HepG2 (cell line): ENCODE results near the gene PMS2. TPM values are rescaled to one million over a fixed set of nuclear protein-coding genes. Genes with fewer than 3 reads are reported as not detected.
"Not testable (repeated sequence)": the region's sequence is repeated elsewhere in the genome, so short reads cannot be mapped to it uniquely, and the experiment has no call there.

Experiments
- ATAC-seq: fragments of 200-7000 bp; cut with Tn5 transposase; 3 replicates; pipeline ENCODE4 v1.9.1; 2020; ENCODE audit warnings: mild to moderate bottlenecking, moderate library complexity
- BruUV-seq: library from RNA; stranded (reverse); fragments of 400-500 nt; replicated peaks from 2 replicates; lab custom pipeline; 2021; lab: Mats Ljungman, UMichigan
- CTCF ChIA-PET: fragments of 300-600 bp; formaldehyde crosslinking; extraction: SDS; loops from one replicate; lab custom pipeline; 2021; ENCODE audit warnings: low total read pairs, inconsistent platforms, low intra/inter-chr PET ratio; lab: Yijun Ruan, JAX
- POLR2A ChIA-PET: fragments of 350-600 bp; sonication (Branson Sonifier 250); formaldehyde crosslinking; loops from one replicate; lab custom pipeline; 2020; ENCODE audit warnings: antibody characterized with exemption, inconsistent platforms; lab: Yijun Ruan, JAX
- DNase-seq: peaks from one replicate; pipeline ENCODE4 v3.0.0-alpha.2; 2015; ENCODE audit warnings: low spot score
- FAIRE-seq: peaks from 3 replicates; lab custom pipeline; 2011; peaks lifted over from hg19 to GRCh38; lab: Jason Lieb, UNC
- H2AFZ ChIP-seq: one replicate; pipeline ENCODE4 v1.6.1; 2011; ENCODE audit warnings: low read length, inconsistent platforms
- H3K27ac ChIP-seq: fragments of 300-600 bp; 3 replicates; pipeline ENCODE4 v1.8.0; 2011; ENCODE audit warnings: mixed run types, mild to moderate bottlenecking, mixed read lengths, low read length, inconsistent platforms; ENCODE audit not compliant: insufficient read depth; ENCODE audit errors: extremely low read length
- H3K27me3 ChIP-seq, 2 experiments: fragments of 200-600 bp in 1 of 2; 2 replicates in 1 of 2; 3 replicates in 1 of 2; pipeline versions ENCODE4 v1.6.0 to v1.8.0; 2011; ENCODE audit warnings: low read length in 2 of 2, mild to moderate bottlenecking in 2 of 2, moderate library complexity in 2 of 2, inconsistent platforms in 1 of 2; ENCODE audit not compliant: insufficient read depth in 2 of 2, control insufficient read depth in 1 of 2
- H3K36me3 ChIP-seq, 2 experiments: fragments of 200-600 bp in 1 of 2; replicated peaks in 1 of 2; 2 replicates in 1 of 2; 3 replicates in 1 of 2; pipeline versions ENCODE4 v1.5.1 to v1.8.0; 2011; ENCODE audit warnings: low read length in 2 of 2, inconsistent platforms in 1 of 2; ENCODE audit not compliant: insufficient read depth in 2 of 2, control insufficient read depth in 1 of 2
- H3K4me1 ChIP-seq: 2 replicates; pipeline ENCODE4 v1.5.1; 2012; ENCODE audit warnings: low read length, inconsistent platforms; ENCODE audit not compliant: insufficient read depth
- H3K4me2 ChIP-seq: 2 replicates; pipeline ENCODE4 v1.6.0; 2011; ENCODE audit warnings: low read depth, low read length, inconsistent platforms
- H3K4me3 ChIP-seq, 3 experiments: fragments of 200-600 bp in 1 of 3; sonication (generic), shearing (Covaris generic) in 1 of 3; replicated peaks in 1 of 3; 2 replicates each; pipeline ENCODE4 v1.5.1; 2011 to 2016; ENCODE audit warnings: low read length in 3 of 3, inconsistent platforms in 2 of 3, low read depth in 2 of 3, mild to moderate bottlenecking in 2 of 3, control low read depth in 1 of 3, mixed read lengths in 1 of 3; ENCODE audit not compliant: insufficient read depth in 1 of 3
- H3K79me2 ChIP-seq: one replicate; pipeline ENCODE4 v1.6.1; 2011; ENCODE audit warnings: low read length, inconsistent platforms; ENCODE audit not compliant: insufficient read depth
- H3K9ac ChIP-seq: 2 replicates; pipeline ENCODE4 v1.6.0; 2011; ENCODE audit warnings: mild to moderate bottlenecking, low read depth, low read length, inconsistent platforms; ENCODE audit not compliant: insufficient read depth
- H3K9me3 ChIP-seq: 2 replicates; pipeline ENCODE4 v1.5.1; 2012; ENCODE audit warnings: mild to moderate bottlenecking, low read length
- H4K20me1 ChIP-seq: 2 replicates; pipeline ENCODE4 v1.6.0; 2011; ENCODE audit warnings: inconsistent platforms, mild to moderate bottlenecking, low read length, moderate library complexity; ENCODE audit not compliant: insufficient read depth
- MTERF4 ChIP-seq: sonication (generic); formaldehyde crosslinking; IDR thresholded peaks from 2 replicates; pipeline ENCODE4 v1.8.0; 2023; ENCODE audit warnings: mild to moderate bottlenecking, missing genetic modification reagents
- PAXIP1 ChIP-seq: sonication (generic); formaldehyde crosslinking; conservative IDR thresholded peaks from 2 replicates; pipeline ENCODE4 v1.4.0; 2020; ENCODE audit warnings: mild to moderate bottlenecking, missing genetic modification reagents, moderate library complexity
- POLR2G ChIP-seq: fragments of 200-400 bp; formaldehyde crosslinking; IDR thresholded peaks from 2 replicates; pipeline ENCODE4 v1.6.1; 2018; ENCODE audit warnings: mild to moderate bottlenecking, low read depth, low read length, moderate library complexity
- TBL1XR1 ChIP-seq: fragments of 150-350 bp; IDR thresholded peaks from 2 replicates; pipeline ENCODE4 v1.6.1; 2014; ENCODE audit warnings: borderline replicate concordance, low read length; ENCODE audit not compliant: partially characterized antibody
- ZBTB21 ChIP-seq: sonication (generic); formaldehyde crosslinking; IDR thresholded peaks from 2 replicates; pipeline ENCODE4 v1.4.0; 2020; ENCODE audit warnings: missing genetic modification reagents
- ZNF362 ChIP-seq: sonication (generic); formaldehyde crosslinking; IDR thresholded peaks from 2 replicates; pipeline ENCODE4 v1.4.0; 2020; ENCODE audit warnings: missing genetic modification reagents, mild to moderate bottlenecking, borderline replicate concordance
- ZNF609 ChIP-seq: sonication (generic); formaldehyde crosslinking; IDR thresholded peaks from 2 replicates; pipeline ENCODE4 v1.4.0; 2020; ENCODE audit warnings: mild to moderate bottlenecking, missing genetic modification reagents, borderline replicate concordance
- ZSCAN12 ChIP-seq: sonication (generic); formaldehyde crosslinking; IDR thresholded peaks from 2 replicates; pipeline ENCODE4 v1.9.0; 2021; ENCODE audit warnings: mild to moderate bottlenecking, missing genetic modification reagents
- WGBS: methylation state at CpG from one replicate; pipeline ENCODE4 v1.1.6; 2017; ENCODE audit warnings: low lambda C conversion rate; 5-methylcytosine and 5-hydroxymethylcytosine counted together
- in situ Hi-C: cut with HindIII; loops from 2 replicates; pipeline ENCODE4 v1.10.0; 2017; ENCODE audit warnings: low pct_unique_long_range_greater_than_20kb; ENCODE audit not compliant: extremely low pct_ligation_motif_present
- intact Hi-C: fragments of 100-400 bp; cut with micrococcal nuclease; formaldehyde crosslinking; loops from one replicate; pipeline ENCODE4 v1.10.0; 2022; ENCODE audit not compliant: unreplicated experiment
- polyA plus RNA-seq, 8 experiments: library from polyadenylated mRNA; depleted of rRNA in 3 of 8; stranded (reverse) in 7 of 8; unstranded in 1 of 8; fragments of >200 nt; fragmentation: Illumina TruSeq in 4 of 8; extraction: Trizol in 4 of 8; gene quantifications; 2 replicates each; pipeline versions ENCODE4 v1.2.1 to v1.2.3, GENCODE V29; 2011 to 2016; ENCODE audit warnings: low read depth in 4 of 8, missing spikeins in 1 of 8, mixed read lengths in 1 of 8; ENCODE audit not compliant: insufficient read depth in 1 of 8
- total RNA-seq, 5 experiments: library from RNA; depleted of rRNA; stranded (reverse); fragments of >200 nt; fragmentation: Illumina TruSeq; extraction: Trizol; gene quantifications; 2 replicates each; pipeline ENCODE4 v1.2.3, GENCODE V29; 2016; ENCODE audit warnings: low read depth in 1 of 5
- TF ChIP-seq, protein P1 (sequence below): sonication (generic); formaldehyde crosslinking; IDR thresholded peaks from 2 replicates; pipeline ENCODE4 v1.5.0; 2020; ENCODE audit warnings: missing genetic modification reagents

PMS2 gene
- total and polyA plus RNA-seq, 2 of the 13 experiments (the other 11 are each of a cell fraction or from before 2014, with no cell fraction given): 6.3 to 11.4 TPM

GRCh38 chr7:6056616-6057015 is 47.8 kb upstream of the PMS2 start (continued):
- TF ChIP-seq, protein P1, sequence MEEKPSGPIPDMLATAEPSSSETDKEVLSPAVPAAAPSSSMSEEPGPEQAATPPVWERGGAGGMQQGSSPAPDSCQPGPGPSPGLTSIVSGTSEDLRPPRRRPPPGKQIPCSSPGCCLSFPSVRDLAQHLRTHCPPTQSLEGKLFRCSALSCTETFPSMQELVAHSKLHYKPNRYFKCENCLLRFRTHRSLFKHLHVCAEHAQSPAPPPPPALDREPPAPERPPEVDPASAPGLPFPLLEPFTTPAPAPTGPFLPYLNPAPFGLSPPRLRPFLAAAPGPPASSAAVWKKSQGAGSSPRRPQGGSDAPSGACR: no peak
- TF ChIP-seq ZSCAN12 (CRISPR knock-in tag): no peak
- TF ChIP-seq ZBTB21 (CRISPR knock-in tag): no peak

- WGBS: 65% methylated on average over 9 of the region's 9 CpGs
- H3K27me3 ChIP-seq, DNase-seq, in situ Hi-C loops, H3K4me3 ChIP-seq, FAIRE-seq, intact Hi-C loops, H3K9me3 ChIP-seq, BruUV-seq, H2AFZ ChIP-seq: not testable (repeated sequence)
- Histone ChIP-seq H3K4me2 (peak overlapping the region; percentile 38; the same call in 1 of the 2 replicates), H3K79me2 (peaks cover 17% of the 10 kb centered on the region), H3K36me3 (peaks cover 17 to 40% of the 10 kb centered on the region in 2 experiments), H4K20me1 (peaks cover 14% of the 10 kb centered on the region; the same call in 1 of the 2 replicates), H3K27ac (peak overlapping the region; percentile 74), H3K9ac (peak overlapping the region; percentile 16; the same call in 1 of the 2 replicates), H3K4me1 (peaks cover 34% of the 10 kb centered on the region)
- ChIA-PET POLR2A (interaction anchor here (1.0 to 1.5 kb wide), 3 partner anchors 9 to 43 kb away, joined by 3 to 5 read pairs (median 3); partner anchors contain the start of genes AIMP2 and PMS2), CTCF (interaction anchor here (0.9 kb wide), 1 partner anchor 25 kb away, joined by 3 read pairs; no protein-coding TSS in a partner anchor)
- ATAC-seq: peak; percentile 5; the same call in 2 of the 3 replicates
- 0 out of 2 replicates have a peak, but pooled peaks have one; percentile 22 for TF ChIP-seq MTERF4 (CRISPR knock-in tag)
- 0 out of 2 replicates have a peak, but pooled peaks have one; percentile 14 for TF ChIP-seq POLR2G
- TF ChIP-seq PAXIP1 (CRISPR knock-in tag): peak; percentile 13; the same call in 1 of the 2 replicates
- TF ChIP-seq TBL1XR1: peak; percentile 4
- TF ChIP-seq ZNF362 (CRISPR knock-in tag): peak; percentile 85
- 0 out of 2 replicates have a peak, but pooled peaks have one; percentile 2 for TF ChIP-seq ZNF609 (CRISPR knock-in tag)
Measured at GRCh38 chr7:6051185-6051584, 42.3 kb upstream of the PMS2 start.
